HCT116 (cell line): Measurements from ENCODE around the gene UNC5C.

Experiments
- CEBPB ChIP-seq: IDR thresholded peaks from 2 replicates; pipeline ENCODE4 v1.6.1; 2012; ENCODE audit warnings: low read depth
- EZH2phosphoT487 ChIP-seq: fragments of 200-600 bp; IDR thresholded peaks from 2 replicates; pipeline ENCODE4 v1.6.1; 2018; ENCODE audit warnings: antibody characterized with exemption, borderline replicate concordance
- JUND ChIP-seq: IDR thresholded peaks from 2 replicates; pipeline ENCODE4 v1.6.1; 2012
- POLR2A ChIP-seq: IDR thresholded peaks from 2 replicates; pipeline ENCODE4 v1.7.0; 2011; ENCODE audit warnings: borderline replicate concordance; ENCODE audit not compliant: insufficient read depth, insufficient read length; ENCODE audit errors: extremely low read depth
- POLR2AphosphoS5 ChIP-seq: IDR thresholded peaks from 2 replicates; pipeline ENCODE4 v1.6.1; 2011; ENCODE audit warnings: mild to moderate bottlenecking, low read depth, low read length, moderate library complexity
- SP1 ChIP-seq: IDR thresholded peaks from 2 replicates; pipeline ENCODE4 v1.6.1; 2012; ENCODE audit warnings: low read depth
- ZFX ChIP-seq: fragments of 450-650 bp; IDR thresholded peaks from 2 replicates; pipeline ENCODE4 v1.6.1; 2017
- TF ChIP-seq, protein P1 (sequence below), 3 experiments: fragments of 200-600 bp in 1 of 3; sonication (generic) in 1 of 3; IDR thresholded peaks in 2 of 3; conservative IDR thresholded peaks in 1 of 3; 2 replicates each; pipeline ENCODE4 v1.5.1; 2012 to 2017; ENCODE audit warnings: low read depth in 2 of 3, low read length in 2 of 3, antibody characterized with exemption in 1 of 3, borderline replicate concordance in 1 of 3, control low read depth in 1 of 3, mild to moderate bottlenecking in 1 of 3, mixed read lengths in 1 of 3, mixed run types in 1 of 3, moderate library complexity in 1 of 3; ENCODE audit not compliant: insufficient read depth in 1 of 3
- TF ChIP-seq, protein P2 (sequence below): IDR thresholded peaks from 2 replicates; pipeline ENCODE4 v1.6.1; 2012

DNA sequence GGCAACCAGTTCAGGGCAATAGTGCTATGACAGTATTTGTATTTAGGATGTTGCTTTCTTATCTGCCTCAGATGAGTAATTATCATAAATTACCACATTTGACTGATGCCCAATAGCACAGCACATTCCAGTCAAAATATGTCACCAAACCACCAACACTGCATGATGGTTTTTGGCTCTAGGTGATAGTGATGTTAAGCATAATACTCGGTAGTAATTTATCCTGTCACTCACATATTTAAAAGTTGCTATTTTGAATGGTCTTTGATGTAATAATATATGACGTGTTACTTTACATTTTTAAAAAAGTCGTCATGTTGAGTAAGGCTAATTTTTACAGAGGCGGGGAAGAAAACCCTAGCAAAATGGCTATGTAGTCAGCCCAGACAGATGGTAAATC lies 42.5 kb downstream of the UNC5C start:
- TF ChIP-seq CEBPB: no peak
- TF ChIP-seq, protein P1, sequence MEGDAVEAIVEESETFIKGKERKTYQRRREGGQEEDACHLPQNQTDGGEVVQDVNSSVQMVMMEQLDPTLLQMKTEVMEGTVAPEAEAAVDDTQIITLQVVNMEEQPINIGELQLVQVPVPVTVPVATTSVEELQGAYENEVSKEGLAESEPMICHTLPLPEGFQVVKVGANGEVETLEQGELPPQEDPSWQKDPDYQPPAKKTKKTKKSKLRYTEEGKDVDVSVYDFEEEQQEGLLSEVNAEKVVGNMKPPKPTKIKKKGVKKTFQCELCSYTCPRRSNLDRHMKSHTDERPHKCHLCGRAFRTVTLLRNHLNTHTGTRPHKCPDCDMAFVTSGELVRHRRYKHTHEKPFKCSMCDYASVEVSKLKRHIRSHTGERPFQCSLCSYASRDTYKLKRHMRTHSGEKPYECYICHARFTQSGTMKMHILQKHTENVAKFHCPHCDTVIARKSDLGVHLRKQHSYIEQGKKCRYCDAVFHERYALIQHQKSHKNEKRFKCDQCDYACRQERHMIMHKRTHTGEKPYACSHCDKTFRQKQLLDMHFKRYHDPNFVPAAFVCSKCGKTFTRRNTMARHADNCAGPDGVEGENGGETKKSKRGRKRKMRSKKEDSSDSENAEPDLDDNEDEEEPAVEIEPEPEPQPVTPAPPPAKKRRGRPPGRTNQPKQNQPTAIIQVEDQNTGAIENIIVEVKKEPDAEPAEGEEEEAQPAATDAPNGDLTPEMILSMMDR (IDR thresholded peaks at IDR 0.05 in 2 of 3, conservative IDR thresholded peaks at IDR 0.05 in 1 of 3; ENCODE audit: borderline replicate concordance in 1 of 3, insufficient read depth in 1 of 3, low read depth in 2 of 3, low read length in 2 of 3): no peak
- no peak for TF ChIP-seq POLR2A
- no peak for TF ChIP-seq EZH2phosphoT487
- TF ChIP-seq POLR2AphosphoS5: no peak
- TF ChIP-seq JUND: peak; percentile 23; the same call in 1 of the 2 replicates
- TF ChIP-seq, protein P2, sequence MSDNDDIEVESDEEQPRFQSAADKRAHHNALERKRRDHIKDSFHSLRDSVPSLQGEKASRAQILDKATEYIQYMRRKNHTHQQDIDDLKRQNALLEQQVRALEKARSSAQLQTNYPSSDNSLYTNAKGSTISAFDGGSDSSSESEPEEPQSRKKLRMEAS: no peak
- TF ChIP-seq SP1: peak; percentile 21; the same call in 1 of the 2 replicates
- TF ChIP-seq ZFX: no peak
